Sigmoid colon (tissue), 7 donors: Measurements from ENCODE around the gene GPR42. TPM values are rescaled to one million over a fixed set of nuclear protein-coding genes. Genes with fewer than 3 reads are reported as not detected.
A peak's percentile ranks its signal among the peaks of the same experiment; 100 is the strongest.
"Not testable (repeated sequence)": the region's sequence is repeated elsewhere in the genome, so short reads cannot be mapped to it uniquely, and the experiment has no call there.

ENCODE experiments used
- DNase-seq: peaks from one replicate; pipeline ENCODE4 v3.0.0-alpha.2; 2019
- H3K27ac ChIP-seq, 4 donors: fragments of 200-600 bp; sonication (generic); one replicate each; pipeline ENCODE4 v1.5.1; 2016 to 2019; ENCODE audit warnings: mild to moderate bottlenecking in 1 of 4
- H3K27me3 ChIP-seq, 3 donors: fragments of 200-600 bp; sonication (generic); one replicate each; pipeline ENCODE4 v1.5.1; 2019; ENCODE audit warnings: mild to moderate bottlenecking in 1 of 3
- H3K36me3 ChIP-seq, 4 donors: fragments of 200-600 bp; sonication (generic); one replicate each; pipeline ENCODE4 v1.5.1; 2016 to 2019
- H3K4me1 ChIP-seq, 4 donors: fragments of 200-600 bp; sonication (generic); one replicate each; pipeline ENCODE4 v1.5.1; 2017 to 2019
- H3K4me3 ChIP-seq, 4 donors: fragments of 200-600 bp; sonication (generic); one replicate each; pipeline ENCODE4 v1.5.1; 2017 to 2019; ENCODE audit warnings: mild to moderate bottlenecking in 2 of 4, moderate library complexity in 1 of 4
- H3K9me3 ChIP-seq, 4 donors: fragments of 200-600 bp in 3 of 4; sonication (generic) in 3 of 4; one replicate each; pipeline versions ENCODE4 v1.5.1 to v1.6.1; 2013 to 2019
- CTCF ChIP-seq, 4 experiments: fragments of 450-650 bp in 3 of 4; fragments of 200-600 bp in 1 of 4; IDR thresholded peaks; one replicate each; pipeline ENCODE4 v1.5.1; 2016 to 2019; ENCODE audit warnings: antibody characterized with exemption in 4 of 4, mild to moderate bottlenecking in 3 of 4, moderate library complexity in 2 of 4
- EP300 ChIP-seq, 4 donors: sonication (generic); formaldehyde crosslinking; IDR thresholded peaks; one replicate each; pipeline ENCODE4 v1.6.1; 2017; ENCODE audit warnings: antibody characterized with exemption in 4 of 4
- POLR2A ChIP-seq, 2 donors: fragments of 450-650 bp; IDR thresholded peaks; one replicate each; pipeline ENCODE4 v1.6.1; 2016; ENCODE audit warnings: antibody characterized with exemption in 2 of 2, mild to moderate bottlenecking in 2 of 2, moderate library complexity in 2 of 2
- POLR2AphosphoS5 ChIP-seq, 4 donors: sonication (generic); formaldehyde crosslinking; IDR thresholded peaks; one replicate each; pipeline ENCODE4 v1.6.1; 2017; ENCODE audit warnings: antibody characterized with exemption in 4 of 4
- WGBS, 2 donors: extraction: QIAGEN DNeasy Blood & Tissue Kit; methylation state at CpG; one replicate each; pipeline ENCODE4 v1.1.7; 2013; 5-methylcytosine and 5-hydroxymethylcytosine counted together
- intact Hi-C: fragments of 100-400 bp; cut with DNase I; formaldehyde crosslinking; loops from one replicate; pipeline ENCODE4 v1.15.1; 2023
- polyA plus RNA-seq, 3 donors: library from polyadenylated mRNA; stranded (reverse); fragments of 200-250 nt; gene quantifications; one replicate each; pipeline ENCODE4 v1.2.3, GENCODE V29; 2013
- total RNA-seq, 4 donors: library from RNA; depleted of rRNA; stranded (reverse); fragments of >200 nt; gene quantifications; one replicate each; pipeline ENCODE4 v1.1.0, GENCODE V29; 2016
- donor health status: healthy with polysubstance abuse.
- donor health status: Bipolar disorder and iron deficiency.
- donor health status: healthy.

GPR42 gene
- total and polyA plus RNA-seq, 7 donors: 0.17 to 0.83 (median 0.31) TPM; not detected in 3

DNA sequence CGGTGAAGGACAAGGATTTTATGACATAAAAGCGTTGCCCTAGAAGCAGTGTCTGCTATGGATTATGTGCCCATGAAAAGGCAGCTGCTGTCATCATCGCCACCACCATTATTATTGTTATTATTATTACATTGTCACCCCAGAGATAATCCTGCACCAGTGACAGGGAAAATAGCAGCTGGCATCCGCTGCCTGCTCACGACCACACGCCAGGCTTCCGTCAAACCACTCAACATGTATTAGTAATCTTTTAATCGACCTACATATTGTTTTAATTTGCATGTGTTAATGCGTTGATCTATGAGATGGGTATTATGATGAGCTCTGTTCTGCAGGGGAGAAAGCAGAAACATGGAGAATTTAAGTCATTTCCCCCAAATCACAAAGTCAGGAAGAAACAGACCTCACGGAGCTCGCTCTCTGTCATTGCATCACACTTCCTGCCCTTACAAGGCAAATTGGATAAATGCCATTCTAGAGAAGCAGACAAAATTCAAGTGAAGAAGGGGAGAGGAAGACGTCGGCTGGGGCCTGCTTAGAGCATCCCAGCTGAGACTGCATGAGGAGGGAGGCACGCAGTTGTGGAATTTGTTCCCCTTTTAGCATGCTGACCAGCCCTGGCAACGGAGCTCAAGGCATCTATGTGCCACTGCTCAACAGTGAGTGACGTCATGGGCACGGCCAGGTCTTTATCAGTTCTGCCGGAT, 12.8 kb upstream of the GPR42 start, which contains the start of gene FFAR3:
FFAR3 (plus strand) TSS at position 594 of the 707 bp plus-strand sequence. CDS start 431 bp downstream, outside the sequence.
- no peak for TF ChIP-seq POLR2AphosphoS5 (IDR thresholded peaks at IDR 0.05)
- TF ChIP-seq CTCF (IDR thresholded peaks at IDR 0.05): no peak
- TF ChIP-seq POLR2A (IDR thresholded peaks at IDR 0.05): no peak
- no peak for TF ChIP-seq EP300 (IDR thresholded peaks at IDR 0.05)
- intact Hi-C loops: loop anchor here (10.0 kb wide), 1 partner anchor 107 kb away; no protein-coding TSS in a partner anchor
- peak; percentile 67 for DNase-seq
- 56 to 66% methylated on average over 18 of the region's 18 CpGs for WGBS, 2 donors
- Histone ChIP-seq H3K36me3 (no peaks in the 10 kb centered on the region), H3K4me3 (no peak within 1 kb of the TSS), H3K27me3 (no peaks in the 10 kb centered on the region), H3K9me3 (no peaks in the 10 kb centered on the region), H3K27ac (no peak within 1 kb of the TSS), H3K4me1 (peaks cover 0 to 7% (median 0%) of the 10 kb centered on the region in 4 donors)

DNA sequence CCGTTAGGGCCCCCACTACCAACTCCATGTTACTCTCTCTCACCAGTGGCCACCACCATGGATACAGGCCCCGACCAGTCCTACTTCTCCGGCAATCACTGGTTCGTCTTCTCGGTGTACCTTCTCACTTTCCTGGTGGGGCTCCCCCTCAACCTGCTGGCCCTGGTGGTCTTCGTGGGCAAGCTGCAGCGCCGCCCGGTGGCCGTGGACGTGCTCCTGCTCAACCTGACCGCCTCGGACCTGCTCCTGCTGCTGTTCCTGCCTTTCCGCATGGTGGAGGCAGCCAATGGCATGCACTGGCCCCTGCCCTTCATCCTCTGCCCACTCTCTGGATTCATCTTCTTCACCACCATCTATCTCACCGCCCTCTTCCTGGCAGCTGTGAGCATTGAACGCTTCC, 12.0 kb upstream of the GPR42 start:
- intact Hi-C loops: loop anchor here (10.0 kb wide), 1 partner anchor 106 kb away; no protein-coding TSS in a partner anchor
- H3K36me3 ChIP-seq, H3K27ac ChIP-seq, H3K4me1 ChIP-seq, H3K4me3 ChIP-seq, H3K9me3 ChIP-seq, H3K27me3 ChIP-seq: not testable (repeated sequence)
- peak; percentile 45 for DNase-seq
- WGBS, 2 donors: 76 to 81% methylated on average over 11 of the region's 16 CpGs

GRCh38 chr19:35359395-35359794, 11.5 kb upstream of the GPR42 start:
- intact Hi-C loops: loop anchor here (10.0 kb wide), 1 partner anchor 105 kb away; no protein-coding TSS in a partner anchor
- not testable (repeated sequence) for H3K36me3 ChIP-seq, H3K27me3 ChIP-seq, H3K4me3 ChIP-seq, H3K9me3 ChIP-seq, H3K4me1 ChIP-seq, H3K27ac ChIP-seq
- WGBS, 2 donors: 85 to 90% methylated on average over 21 of the region's 21 CpGs
- peak; percentile 38 for DNase-seq

DNA sequence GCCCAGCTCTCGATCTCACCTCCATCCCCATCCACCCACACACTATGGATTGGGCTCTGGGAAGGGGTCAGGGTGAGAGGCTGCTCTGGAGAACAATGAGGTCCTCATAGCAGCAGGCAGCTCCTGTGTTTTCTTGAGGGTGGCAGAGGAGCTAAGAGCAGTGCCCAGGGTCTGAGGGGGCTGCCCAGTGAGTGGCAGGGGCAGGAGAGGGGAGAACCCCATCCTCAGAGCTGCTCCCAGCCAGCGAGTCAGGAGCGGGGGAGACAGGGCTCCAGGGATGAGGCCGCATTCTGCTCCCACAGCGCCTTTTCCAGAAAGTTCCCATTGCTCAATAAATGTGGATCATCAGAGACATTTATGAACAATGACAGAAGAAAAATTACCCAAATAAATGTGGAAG, 10.8 kb upstream of the GPR42 start:
- DNase-seq: peak; percentile 35
- H3K27ac ChIP-seq, H3K4me3 ChIP-seq, H3K36me3 ChIP-seq, H3K4me1 ChIP-seq, H3K9me3 ChIP-seq, intact Hi-C loops, H3K27me3 ChIP-seq: not testable (repeated sequence)
- WGBS, 2 donors: 69 to 89% methylated on average over 3 to 4 of the region's 5 CpGs

DNA sequence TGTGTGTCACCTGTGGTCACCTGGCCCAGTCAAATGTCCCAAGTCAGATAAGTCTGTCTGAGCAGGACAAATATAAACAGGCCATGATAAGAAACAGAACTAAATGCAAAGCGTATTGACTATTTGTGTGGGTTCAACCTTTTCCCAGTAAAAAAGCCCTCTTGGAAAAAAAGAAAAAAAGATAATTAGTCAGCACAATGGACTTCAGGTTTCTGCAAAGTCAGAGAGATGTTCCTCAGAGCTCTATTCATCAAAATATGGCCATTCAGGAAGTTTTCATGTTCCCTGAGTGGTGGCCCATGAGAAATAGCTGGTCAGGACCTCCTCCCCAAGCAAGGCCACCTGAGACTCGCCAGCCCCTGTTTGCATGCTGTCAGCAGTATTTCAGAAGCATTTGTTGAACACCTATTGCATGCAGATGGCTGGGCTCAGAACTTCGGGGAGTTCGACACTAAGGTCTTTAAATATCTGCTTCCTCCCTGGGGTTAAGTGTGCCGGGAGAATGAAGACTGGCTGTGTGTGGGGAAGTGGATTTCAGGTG, 9.9 kb upstream of the GPR42 start:
- H3K9me3 ChIP-seq: no peaks in the 10 kb centered on the region
- intact Hi-C loops: no loop called here
- no peaks in the 10 kb centered on the region for H3K36me3 ChIP-seq
- TF ChIP-seq POLR2A (IDR thresholded peaks at IDR 0.05) (no peak), POLR2AphosphoS5 (IDR thresholded peaks at IDR 0.05) (no peak), CTCF (IDR thresholded peaks at IDR 0.05) (no peak), EP300 (IDR thresholded peaks at IDR 0.05) (no peak)
- no peak for DNase-seq
- WGBS, 2 donors: 55 to 62% methylated on average over 5 of the region's 5 CpGs
- no peak overlapping the region for H3K27ac ChIP-seq
- H3K4me1 ChIP-seq: peaks cover 0 to 7% (median 0%) of the 10 kb centered on the region in 4 donors
- no peaks in the 10 kb centered on the region for H3K27me3 ChIP-seq
- no peak overlapping the region for H3K4me3 ChIP-seq

- H3K27ac ChIP-seq: no peak overlapping the region
- WGBS, 2 donors: 68 to 77% methylated on average over 14 of the region's 14 CpGs
- DNase-seq: no peak
These were observed 8.4 kb upstream of the GPR42 start for GRCh38 chr19:35362261-35363000.

More at GRCh38 chr19:35362261-35363000, 8.4 kb upstream of the GPR42 start:
- H3K36me3 ChIP-seq: no peaks in the 10 kb centered on the region
- H3K27me3 ChIP-seq: no peaks in the 10 kb centered on the region
- no peak for TF ChIP-seq POLR2AphosphoS5 (IDR thresholded peaks at IDR 0.05)
- no peak for TF ChIP-seq POLR2A (IDR thresholded peaks at IDR 0.05)
- no peak for TF ChIP-seq EP300 (IDR thresholded peaks at IDR 0.05)
- TF ChIP-seq CTCF (IDR thresholded peaks at IDR 0.05): no peak
- no peaks in the 10 kb centered on the region for H3K9me3 ChIP-seq
- peaks cover 0 to 7% (median 0%) of the 10 kb centered on the region in 4 donors for H3K4me1 ChIP-seq
- no peak overlapping the region for H3K4me3 ChIP-seq
- intact Hi-C loops: no loop called here
